Measurements from ENCODE around the gene SYDE1. TPM values are rescaled to one million over a fixed set of nuclear protein-coding genes. Genes with fewer than 3 reads are reported as not detected.
A peak's percentile ranks its signal among the peaks of the same experiment; 100 is the strongest.

The SYDE1 gene
- total and polyA plus RNA-seq, 12 donors, result 9.4 to 17.1 (median 12.8) TPM

DNA sequence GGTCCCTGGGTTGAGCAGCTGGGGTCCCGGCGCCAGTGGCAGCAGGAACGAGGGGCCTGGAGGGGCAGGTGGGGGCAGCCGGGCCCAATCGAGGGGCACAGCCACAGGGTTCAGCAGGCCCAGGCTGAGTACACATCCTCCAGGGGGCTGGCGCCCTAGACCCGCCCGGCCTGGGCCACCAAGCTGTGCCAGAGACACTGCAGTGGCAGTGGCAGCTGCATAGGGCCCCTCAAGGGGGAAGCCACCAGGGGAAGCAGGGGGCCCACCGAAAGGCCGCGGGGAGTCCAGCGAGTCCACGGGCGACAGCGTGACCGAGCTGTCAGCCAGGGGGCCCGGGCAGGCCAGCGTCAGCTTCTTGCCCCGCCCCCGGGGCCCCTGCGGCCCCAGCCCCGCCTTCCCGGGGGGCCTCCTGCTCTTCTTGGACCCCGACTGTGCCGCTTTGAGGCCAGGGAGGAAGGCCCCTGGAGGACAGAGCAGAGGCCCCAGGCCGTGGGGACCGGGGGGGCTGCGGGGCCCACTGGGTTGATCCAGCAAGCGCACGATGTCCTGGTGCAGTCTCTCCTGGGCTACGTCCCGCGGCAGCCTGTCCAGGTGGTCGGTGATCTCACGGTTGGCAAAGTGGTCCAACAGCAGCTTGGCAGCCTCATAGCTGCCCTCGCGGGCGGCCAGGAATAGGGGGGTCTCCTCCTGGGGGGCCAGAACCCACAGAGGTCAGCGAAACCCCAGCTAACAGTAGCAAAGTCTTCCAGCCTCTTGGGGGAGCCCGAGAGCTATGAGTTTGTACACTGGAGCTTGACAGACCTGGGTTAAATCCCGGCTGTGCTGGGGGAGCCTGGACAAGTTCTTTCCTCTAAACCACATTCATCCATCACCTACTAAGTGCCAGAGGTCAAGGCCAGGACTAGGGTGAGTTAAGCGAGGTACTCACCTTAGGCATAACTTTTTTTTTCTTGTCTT is 54.1 kb downstream of the SYDE1 start:
- Histone ChIP-seq H3K27ac (no peak overlapping the region), H3K9me3 (peaks cover 0 to 34% (median 10%) of the 10 kb centered on the region in 11 donors), H3K4me3 (no peak overlapping the region), H3K36me3 (peaks cover 0 to 48% (median 0%) of the 10 kb centered on the region in 9 donors), H3K4me1 (no peaks in the 10 kb centered on the region), H3K27me3 (peaks cover 0 to 2% (median 0%) of the 10 kb centered on the region in 7 donors)
- intact Hi-C loops (cut with DNase I), result no loop called here
- 91 to 93% methylated on average over 39 to 42 of the region's 42 CpGs for WGBS, 2 donors
- TF ChIP-seq, protein P1, sequence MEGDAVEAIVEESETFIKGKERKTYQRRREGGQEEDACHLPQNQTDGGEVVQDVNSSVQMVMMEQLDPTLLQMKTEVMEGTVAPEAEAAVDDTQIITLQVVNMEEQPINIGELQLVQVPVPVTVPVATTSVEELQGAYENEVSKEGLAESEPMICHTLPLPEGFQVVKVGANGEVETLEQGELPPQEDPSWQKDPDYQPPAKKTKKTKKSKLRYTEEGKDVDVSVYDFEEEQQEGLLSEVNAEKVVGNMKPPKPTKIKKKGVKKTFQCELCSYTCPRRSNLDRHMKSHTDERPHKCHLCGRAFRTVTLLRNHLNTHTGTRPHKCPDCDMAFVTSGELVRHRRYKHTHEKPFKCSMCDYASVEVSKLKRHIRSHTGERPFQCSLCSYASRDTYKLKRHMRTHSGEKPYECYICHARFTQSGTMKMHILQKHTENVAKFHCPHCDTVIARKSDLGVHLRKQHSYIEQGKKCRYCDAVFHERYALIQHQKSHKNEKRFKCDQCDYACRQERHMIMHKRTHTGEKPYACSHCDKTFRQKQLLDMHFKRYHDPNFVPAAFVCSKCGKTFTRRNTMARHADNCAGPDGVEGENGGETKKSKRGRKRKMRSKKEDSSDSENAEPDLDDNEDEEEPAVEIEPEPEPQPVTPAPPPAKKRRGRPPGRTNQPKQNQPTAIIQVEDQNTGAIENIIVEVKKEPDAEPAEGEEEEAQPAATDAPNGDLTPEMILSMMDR (IDR thresholded peaks at IDR 0.05), result peak in 7 of 9 donors; percentile 10 to 45 (median 26)
- ATAC-seq, result peak in 5 of 8 donors; percentile 10 to 59 (median 16)
- no peak for DNase-seq

Other genes with a start within 250 kb of the SYDE1 start
- not detected for gene OR7A17, start 221.3 kb upstream of the SYDE1 start, total RNA-seq
- gene OR7A17, start 221.3 kb upstream of the SYDE1 start, polyA plus RNA-seq, result not detected
- not detected for gene OR7C2, start 165.9 kb upstream of the SYDE1 start, total RNA-seq
- gene OR7C2, start 165.9 kb upstream of the SYDE1 start, polyA plus RNA-seq, result not detected
- not detected for gene SLC1A6, start 127.5 kb upstream of the SYDE1 start, total RNA-seq
- not detected for gene SLC1A6, start 127.5 kb upstream of the SYDE1 start, polyA plus RNA-seq
- gene CASP14, start 57.9 kb upstream of the SYDE1 start, total RNA-seq, result not detected
- gene CASP14, start 57.9 kb upstream of the SYDE1 start, polyA plus RNA-seq, result not detected
- gene OR1I1, start 25.2 kb upstream of the SYDE1 start, total RNA-seq, result not detected
- gene OR1I1, start 25.2 kb upstream of the SYDE1 start, polyA plus RNA-seq, result not detected
- 10 to 100 TPM; 21.4 to 45.5 (median 35.3) TPM for gene NOTCH3, start 93.6 kb downstream of the SYDE1 start, total RNA-seq
- 10 to 100 TPM; 18.7 to 21.9 TPM for gene NOTCH3, start 93.6 kb downstream of the SYDE1 start, polyA plus RNA-seq
- under 1 TPM in 5 of 10 donors, not detected in 5; 0.15 to 0.32 (median 0.17) TPM for gene EPHX3, start 125.0 kb downstream of the SYDE1 start, total RNA-seq
- under 1 TPM in 1 of 2 donors, not detected in 1; 0.20 TPM for gene EPHX3, start 125.0 kb downstream of the SYDE1 start, polyA plus RNA-seq
- 10 to 100 TPM; 51.6 to 85.1 (median 54.7) TPM for gene BRD4, start 225.1 kb downstream of the SYDE1 start, total RNA-seq
- gene BRD4, start 225.1 kb downstream of the SYDE1 start, polyA plus RNA-seq, result 10 to 100 TPM; 31.2 to 34.8 TPM